Lower lobe of right lung (tissue), 2 donors: Measurements from ENCODE around the gene YAF2. TPM values are rescaled to one million over a fixed set of nuclear protein-coding genes. Genes with fewer than 3 reads are reported as not detected.

Source experiments
- ATAC-seq, 2 donors: fragments of 200-7000 bp; cut with Tn5 transposase; one replicate each; pipeline ENCODE4 v1.9.1; 2020 to 2022; ENCODE audit warnings: mild to moderate bottlenecking in 2 of 2, moderate library complexity in 2 of 2
- DNase-seq: peaks from one replicate; pipeline ENCODE4 v3.0.0-alpha.2; 2020
- H3K27ac ChIP-seq: fragments of 200-600 bp; one replicate; pipeline ENCODE4 v1.8.0; 2022
- H3K27me3 ChIP-seq: fragments of 200-600 bp; one replicate; pipeline ENCODE4 v1.8.0; 2022; ENCODE audit warnings: low read depth
- H3K36me3 ChIP-seq: fragments of 200-600 bp; one replicate; pipeline ENCODE4 v1.8.0; 2022; ENCODE audit warnings: mild to moderate bottlenecking
- H3K4me1 ChIP-seq: fragments of 200-600 bp; one replicate; pipeline ENCODE4 v1.8.0; 2022
- H3K4me3 ChIP-seq: fragments of 200-600 bp; one replicate; pipeline ENCODE4 v1.8.0; 2022; ENCODE audit warnings: mild to moderate bottlenecking
- H3K9me3 ChIP-seq: fragments of 200-600 bp; one replicate; pipeline ENCODE4 v1.8.0; 2022
- intact Hi-C: fragments of 100-400 bp; cut with DNase I; formaldehyde crosslinking; loops from one replicate; pipeline ENCODE4 v1.11.0; 2022
- total RNA-seq: library from RNA; stranded (reverse); fragmentation: NEBNext Ultra II Directional; extraction: Animal tissue kit (Norgen Biotek cat#: 25700); gene quantifications from one replicate; pipeline ENCODE4 v1.2.1, GENCODE V29; 2021
- TF ChIP-seq, protein P1 (sequence below): fragments of 200-600 bp; IDR thresholded peaks from one replicate; pipeline ENCODE4 v1.8.0; 2022; ENCODE audit warnings: antibody characterized with exemption, mild to moderate bottlenecking
- donor health status: DM: no; HTN: yes; CAD: no; lungs with severe emphysema.

YAF2 gene
- total RNA-seq, 1 donor from 2014 or later: 25.1 TPM

DNA sequence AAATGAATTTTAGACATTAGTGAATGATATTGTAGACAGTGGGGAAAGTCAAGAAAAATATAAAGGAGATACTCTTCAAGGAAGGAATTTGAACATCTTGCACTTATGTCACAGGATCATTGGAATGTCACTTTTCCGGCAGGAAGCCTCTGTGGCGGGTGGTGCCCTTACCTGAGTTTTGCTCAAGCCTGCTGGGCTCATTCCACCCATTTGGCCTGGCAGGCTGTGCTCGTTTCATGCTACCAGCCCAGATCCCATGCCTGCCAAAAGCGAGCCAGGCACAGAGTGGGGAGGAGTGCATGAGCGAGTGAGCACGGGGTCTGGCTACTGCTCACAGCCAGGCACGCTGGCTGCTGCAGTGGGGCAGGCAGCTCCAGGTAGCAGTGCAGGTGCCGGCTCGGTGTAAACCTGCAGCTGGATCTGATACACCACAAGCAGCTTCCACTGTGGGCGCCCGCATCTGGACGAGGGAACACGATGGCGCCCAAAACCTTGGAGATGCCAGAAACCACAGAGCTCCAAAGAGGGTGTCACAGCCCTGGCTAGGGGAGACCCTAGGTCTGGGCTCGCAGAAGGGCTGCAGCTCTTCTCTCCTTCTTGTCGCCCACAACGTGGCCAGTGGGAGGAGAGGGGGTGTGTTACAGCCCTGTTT is 28.7 kb upstream of the YAF2 start:
- H3K4me3 ChIP-seq: no peak overlapping the region
- DNase-seq (no peak), ATAC-seq (no peak)
- TF ChIP-seq, protein P1, sequence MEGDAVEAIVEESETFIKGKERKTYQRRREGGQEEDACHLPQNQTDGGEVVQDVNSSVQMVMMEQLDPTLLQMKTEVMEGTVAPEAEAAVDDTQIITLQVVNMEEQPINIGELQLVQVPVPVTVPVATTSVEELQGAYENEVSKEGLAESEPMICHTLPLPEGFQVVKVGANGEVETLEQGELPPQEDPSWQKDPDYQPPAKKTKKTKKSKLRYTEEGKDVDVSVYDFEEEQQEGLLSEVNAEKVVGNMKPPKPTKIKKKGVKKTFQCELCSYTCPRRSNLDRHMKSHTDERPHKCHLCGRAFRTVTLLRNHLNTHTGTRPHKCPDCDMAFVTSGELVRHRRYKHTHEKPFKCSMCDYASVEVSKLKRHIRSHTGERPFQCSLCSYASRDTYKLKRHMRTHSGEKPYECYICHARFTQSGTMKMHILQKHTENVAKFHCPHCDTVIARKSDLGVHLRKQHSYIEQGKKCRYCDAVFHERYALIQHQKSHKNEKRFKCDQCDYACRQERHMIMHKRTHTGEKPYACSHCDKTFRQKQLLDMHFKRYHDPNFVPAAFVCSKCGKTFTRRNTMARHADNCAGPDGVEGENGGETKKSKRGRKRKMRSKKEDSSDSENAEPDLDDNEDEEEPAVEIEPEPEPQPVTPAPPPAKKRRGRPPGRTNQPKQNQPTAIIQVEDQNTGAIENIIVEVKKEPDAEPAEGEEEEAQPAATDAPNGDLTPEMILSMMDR: no peak
- no peak overlapping the region for H3K27ac ChIP-seq
- no peaks in the 10 kb centered on the region for H3K36me3 ChIP-seq
- no peaks in the 10 kb centered on the region for H3K4me1 ChIP-seq
- intact Hi-C loops: no loop called here
- H3K27me3 ChIP-seq: no peaks in the 10 kb centered on the region
- no peaks in the 10 kb centered on the region for H3K9me3 ChIP-seq

DNA sequence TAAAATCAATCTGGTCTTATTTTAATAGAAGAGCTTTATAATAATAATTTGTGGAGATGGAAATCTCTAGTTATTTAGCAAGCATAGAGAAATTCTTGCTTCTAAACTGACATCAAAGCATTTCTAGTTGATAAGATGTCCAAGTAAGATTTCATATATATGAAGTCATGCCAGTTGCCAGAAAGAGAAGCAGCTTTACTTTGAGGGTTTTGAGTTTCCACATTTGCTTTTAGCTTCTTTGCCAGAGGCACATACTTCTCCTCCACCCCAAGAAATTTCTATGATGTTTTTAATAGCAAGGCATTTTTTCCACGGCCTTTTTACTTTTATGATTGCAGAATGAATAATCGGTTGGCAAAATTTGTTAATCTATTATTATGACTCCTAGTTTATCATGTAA is 24.2 kb upstream of the YAF2 start:
- no peak overlapping the region for H3K4me3 ChIP-seq
- DNase-seq (no peak), ATAC-seq (no peak)
- TF ChIP-seq, protein P1: no peak
- H3K9me3 ChIP-seq: no peaks in the 10 kb centered on the region
- intact Hi-C loops: no loop called here
- H3K27ac ChIP-seq: no peak overlapping the region
- no peaks in the 10 kb centered on the region for H3K27me3 ChIP-seq
- no peaks in the 10 kb centered on the region for H3K36me3 ChIP-seq
- H3K4me1 ChIP-seq: no peaks in the 10 kb centered on the region

DNA sequence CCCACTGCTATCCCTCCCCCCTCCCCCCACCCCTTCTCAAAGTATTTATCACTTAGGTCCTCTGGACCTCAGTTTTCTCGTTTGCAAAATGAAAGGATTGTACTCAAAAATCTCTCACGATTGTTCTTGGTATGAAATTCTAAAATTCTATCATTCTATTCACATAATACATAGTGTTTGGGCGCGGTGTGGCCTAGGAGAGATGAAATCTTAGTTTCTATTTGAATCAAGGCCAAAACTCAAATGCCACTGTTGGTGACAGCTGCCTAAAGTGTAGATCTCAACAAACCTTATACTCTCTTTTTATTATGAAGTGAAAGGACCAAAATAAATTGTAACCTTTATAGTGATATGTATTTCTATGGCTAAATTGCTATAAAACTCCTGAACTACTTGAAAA is 23.7 kb upstream of the YAF2 start:
- intact Hi-C loops: no loop called here
- TF ChIP-seq, protein P1: no peak
- Histone ChIP-seq H3K27me3 (no peaks in the 10 kb centered on the region), H3K4me1 (no peaks in the 10 kb centered on the region), H3K27ac (no peak overlapping the region), H3K9me3 (no peaks in the 10 kb centered on the region), H3K4me3 (no peak overlapping the region), H3K36me3 (no peaks in the 10 kb centered on the region)
- ATAC-seq (no peak), DNase-seq (no peak)

DNA sequence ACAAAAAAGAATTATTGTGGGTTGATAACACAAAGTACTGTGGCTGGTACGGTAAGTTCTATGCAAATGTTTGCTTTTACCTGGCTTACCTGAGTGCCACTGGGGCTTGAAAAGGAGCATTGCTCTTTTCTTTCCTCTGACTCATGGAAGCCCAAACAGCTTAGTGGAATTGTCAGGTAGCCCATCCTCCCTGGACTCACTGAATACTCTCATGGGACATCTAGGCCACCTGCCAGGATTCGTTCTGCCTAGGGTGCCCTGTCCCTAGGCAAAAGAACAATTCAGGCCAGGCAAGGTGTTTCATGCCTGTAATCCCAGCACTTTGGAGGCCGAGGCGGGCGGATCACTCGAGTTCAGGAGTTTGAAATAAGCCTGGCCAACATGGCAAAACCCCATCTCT is 22.5 kb upstream of the YAF2 start:
- intact Hi-C loops: no loop called here
- Histone ChIP-seq H3K4me3 (no peak overlapping the region), H3K4me1 (no peaks in the 10 kb centered on the region), H3K27me3 (no peaks in the 10 kb centered on the region), H3K27ac (no peak overlapping the region), H3K9me3 (no peaks in the 10 kb centered on the region), H3K36me3 (no peaks in the 10 kb centered on the region)
- TF ChIP-seq, protein P1: no peak
- DNase-seq (no peak), ATAC-seq (no peak)

DNA sequence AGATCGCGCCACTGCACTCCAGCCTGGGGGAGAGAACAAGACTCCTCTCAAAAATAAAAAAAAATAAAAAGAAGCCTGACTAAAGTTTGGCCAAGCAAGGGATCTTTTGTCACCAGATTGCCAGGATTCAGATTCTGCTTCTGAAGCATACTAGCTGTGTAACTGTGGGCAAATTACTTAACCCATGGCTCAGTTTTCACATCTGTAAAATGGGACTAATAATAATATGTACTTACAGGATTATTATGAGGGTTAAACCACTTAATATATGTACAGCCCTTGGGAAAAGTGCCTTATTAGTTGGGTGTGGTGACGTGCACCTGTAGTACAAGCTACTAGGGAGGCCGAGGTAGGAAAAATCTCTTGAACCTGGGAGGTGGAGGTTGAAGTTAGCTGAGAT is 21.7 kb upstream of the YAF2 start:
- DNase-seq (no peak), ATAC-seq (no peak)
- Histone ChIP-seq H3K27me3 (no peaks in the 10 kb centered on the region), H3K36me3 (no peaks in the 10 kb centered on the region), H3K4me3 (no peak overlapping the region), H3K27ac (no peak overlapping the region), H3K9me3 (no peaks in the 10 kb centered on the region), H3K4me1 (no peaks in the 10 kb centered on the region)
- TF ChIP-seq, protein P1: no peak
- intact Hi-C loops: no loop called here

DNA sequence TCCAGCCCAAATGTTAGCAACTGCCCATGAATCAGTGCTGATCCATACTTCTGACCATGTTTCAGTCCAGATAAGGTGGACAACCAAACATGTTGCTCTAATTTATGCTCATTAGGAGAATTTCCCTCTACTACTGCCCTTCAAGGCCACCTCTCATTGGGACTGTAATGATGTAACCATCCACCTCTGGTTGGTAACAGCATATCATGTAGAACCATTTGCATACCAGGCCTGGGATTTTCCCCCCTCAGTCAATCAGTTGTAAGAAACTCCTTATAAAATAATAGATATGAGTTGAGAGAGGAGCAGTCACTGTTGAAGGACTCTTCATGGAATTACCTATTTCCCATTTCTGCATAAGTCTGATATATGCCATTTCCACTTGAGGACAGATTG is 17.8 kb upstream of the YAF2 start:
- Histone ChIP-seq H3K27me3 (no peaks in the 10 kb centered on the region), H3K27ac (no peak overlapping the region), H3K4me1 (no peaks in the 10 kb centered on the region), H3K36me3 (no peaks in the 10 kb centered on the region), H3K9me3 (no peaks in the 10 kb centered on the region), H3K4me3 (no peak overlapping the region)
- intact Hi-C loops: no loop called here
- TF ChIP-seq, protein P1: no peak
- ATAC-seq (no peak), DNase-seq (no peak)
